ENCODE results near the gene DCAF6. TPM values are rescaled to one million over a fixed set of nuclear protein-coding genes. Genes with fewer than 3 reads are reported as not detected.

The DCAF6 gene
- total and polyA plus RNA-seq, 7 experiments from 2014 or later = 8.4 to 32.7 (median 27.9) TPM

DNA sequence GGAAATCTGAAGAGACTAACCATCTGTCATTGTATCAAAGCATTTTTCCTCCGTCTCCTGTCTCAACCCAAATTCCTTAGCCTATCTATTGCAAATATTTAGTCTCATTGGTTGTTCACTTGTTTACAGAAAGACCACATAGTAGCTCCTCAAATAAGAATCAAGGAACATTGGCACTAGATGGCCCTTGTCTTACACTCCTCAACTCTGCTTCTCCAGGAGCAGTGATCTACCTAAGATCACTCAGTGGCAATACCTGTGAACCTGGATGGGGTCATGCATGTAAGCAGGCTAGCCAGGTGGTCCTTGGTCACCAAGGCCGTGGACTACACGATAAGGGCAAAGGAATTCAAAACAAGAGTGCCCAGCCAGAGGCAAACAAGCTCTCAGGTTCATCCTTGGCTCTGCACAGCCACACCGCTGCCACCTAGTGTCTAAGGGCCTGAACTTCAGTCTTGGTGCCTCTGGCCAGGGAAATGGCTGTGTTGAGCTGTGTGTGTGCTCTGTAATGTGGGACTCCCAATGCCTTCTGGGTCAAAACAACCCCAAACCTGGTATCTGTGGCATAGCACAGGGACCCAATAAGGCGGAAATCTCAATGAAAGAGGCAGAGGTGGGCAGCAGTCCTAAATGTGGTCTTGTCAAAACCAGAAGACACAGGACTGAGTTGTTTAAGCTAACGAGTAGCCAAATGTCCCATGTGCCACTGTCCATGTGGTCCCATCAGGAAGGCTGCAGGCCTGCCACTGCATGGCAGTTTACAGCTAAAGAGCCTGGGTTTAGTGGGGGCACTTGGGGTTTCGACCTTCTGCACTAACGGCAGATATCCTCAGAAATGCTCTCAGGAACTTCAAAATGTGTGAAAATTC, 145.8 kb downstream of the DCAF6 start:
- peak in 8 of 9 donors; percentile 29 to 66 (median 48) for DNase-seq
- Mint-ChIP-seq H3K27ac (peak overlapping the region in 1 of 9 donors; percentile 54), H3K36me3 (peaks cover 0 to 8% (median 0%) of the 10 kb centered on the region in 5 donors), H3K27me3 (no peaks in the 10 kb centered on the region), H3K4me3 (no peak overlapping the region), H3K4me1 (peaks cover 0 to 12% (median 0%) of the 10 kb centered on the region in 7 donors), H3K9me3 (peaks cover 0 to 1% (median 0%) of the 10 kb centered on the region in 11 donors)
- Histone ChIP-seq H3K27ac (ENCODE audit: low read depth, low read length) (no peak overlapping the region), H3K27me3 (ENCODE audit: control insufficient read depth in 2 of 2, insufficient read depth in 2 of 2, low read length in 2 of 2) (no peaks in the 10 kb centered on the region), H3K36me3 (ENCODE audit: control insufficient read depth in 2 of 3, insufficient read depth in 3 of 3, low read length in 3 of 3) (peaks cover 0 to 2% (median 0%) of the 10 kb centered on the region in 3 experiments), H3K4me3 (ENCODE audit: low read length) (no peak overlapping the region), H3K9me3 (ENCODE audit: control insufficient read depth in 2 of 3, low read length in 3 of 3) (no peaks in the 10 kb centered on the region), H3K4me1 (ENCODE audit: control insufficient read depth in 2 of 2, insufficient read depth in 2 of 2, low read length in 2 of 2) (no peaks in the 10 kb centered on the region)
- peak; percentile 83 for ATAC-seq
- CTCF ChIA-PET = interaction anchor here (0.6 to 1.4 kb wide), 6 partner anchors 10 to 482 kb away, joined by 3 to 6 read pairs (median 3); no protein-coding TSS in a partner anchor
- intact Hi-C loops (cut with micrococcal nuclease) = loop anchor here (1.0 to 10.0 kb wide), 7 partner anchors 145 to 477 kb away; partner anchors contain the start of genes DCAF6 (in 2 of the 2), MPC2 (in 1 of the 2) and MPZL1 (in 1 of the 2)
- POLR2A ChIA-PET = no interaction called here

DNA sequence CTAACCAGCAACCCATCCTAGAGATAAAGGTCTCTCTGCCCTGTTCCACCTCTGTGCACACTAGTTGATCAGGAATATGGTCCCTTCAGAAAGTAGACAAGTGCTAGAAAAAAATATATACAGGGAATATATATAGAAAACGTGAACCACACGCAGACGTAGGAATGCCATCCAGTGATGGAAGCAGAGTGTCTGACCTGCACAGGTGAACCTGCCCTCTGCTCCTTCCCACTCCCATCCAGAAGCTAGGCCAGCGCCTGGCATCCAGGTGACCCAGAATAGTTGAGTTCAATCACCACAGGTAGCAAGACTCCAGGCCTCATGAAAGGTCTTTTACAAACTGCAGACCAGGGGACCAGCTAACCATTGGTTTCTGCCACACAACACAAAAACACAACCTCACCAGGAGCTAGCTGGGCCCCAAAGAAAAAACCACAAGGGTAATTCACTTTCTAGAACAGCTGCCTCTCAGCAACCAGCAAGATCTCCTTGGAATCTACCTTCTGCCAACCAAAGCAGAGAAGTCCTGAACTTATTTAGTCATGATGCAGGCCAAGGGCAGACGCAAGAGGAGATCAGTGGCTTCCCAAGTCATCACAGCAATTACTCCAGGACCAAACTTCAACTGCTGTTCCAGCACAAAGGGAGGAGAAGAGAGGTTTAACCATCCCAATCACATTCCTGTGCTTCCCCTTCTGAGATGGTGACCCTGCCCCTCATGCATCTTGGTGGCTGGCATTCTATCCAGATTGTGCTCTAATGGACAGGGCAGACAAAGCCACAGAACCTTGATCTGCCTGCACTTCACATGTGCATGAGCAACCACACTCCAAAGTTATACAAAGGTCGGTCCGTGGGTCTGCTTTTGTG, 147.2 kb downstream of the DCAF6 start:
- no peaks in the 10 kb centered on the region for H3K36me3 Mint-ChIP-seq
- H3K27ac ChIP-seq (ENCODE audit: low read depth, low read length) = no peak overlapping the region

DNA sequence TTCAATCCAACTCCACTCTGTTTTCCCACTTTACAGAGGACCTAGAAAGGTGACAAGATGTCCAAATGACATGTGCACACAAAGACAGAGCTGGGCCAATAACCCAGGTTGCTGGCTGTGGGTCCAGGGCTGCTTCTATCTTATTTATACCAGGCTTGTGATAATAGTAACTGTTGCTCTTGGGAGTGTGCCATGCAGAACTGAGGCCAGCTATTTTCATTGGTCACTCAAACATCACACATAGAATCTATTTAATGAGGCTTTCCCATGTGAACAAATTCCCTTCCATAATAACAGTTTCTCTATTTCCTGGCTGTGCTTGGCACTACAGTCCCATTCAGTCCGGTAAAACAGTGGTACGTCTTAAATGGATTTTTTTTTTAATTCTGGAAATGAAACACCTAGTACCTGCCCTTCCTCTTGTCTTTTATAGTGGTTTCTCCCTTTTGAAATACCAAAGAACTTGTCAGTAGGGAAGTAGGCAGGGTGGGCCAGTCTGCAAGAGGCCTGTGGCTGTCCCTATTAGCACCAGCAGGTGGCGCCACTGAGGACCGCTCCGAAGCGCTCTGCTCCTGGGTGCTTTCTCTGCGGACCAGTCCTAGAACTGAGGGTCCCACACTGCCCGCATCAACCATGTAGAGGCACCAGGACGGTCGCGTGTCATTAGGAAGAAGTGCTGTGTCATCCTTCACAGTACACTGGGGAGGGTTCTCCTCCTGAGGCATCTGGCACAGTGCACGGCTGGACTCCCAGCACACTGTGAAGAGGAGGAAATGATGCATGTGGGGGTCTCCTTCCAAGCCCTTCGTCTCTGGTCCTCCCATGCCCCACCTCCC, 148.1 kb downstream of the DCAF6 start:
- DNase-seq (peak; percentile 13 to 68 (median 44)), ATAC-seq (peak; percentile 70)
- H3K36me3 Mint-ChIP-seq = no peaks in the 10 kb centered on the region
- Histone ChIP-seq H3K4me3 (ENCODE audit: low read length) (no peak overlapping the region), H3K36me3 (ENCODE audit: control insufficient read depth in 2 of 3, insufficient read depth in 3 of 3, low read length in 3 of 3) (no peaks in the 10 kb centered on the region), H3K4me1 (ENCODE audit: control insufficient read depth in 2 of 2, insufficient read depth in 2 of 2, low read length in 2 of 2) (no peaks in the 10 kb centered on the region), H3K27ac (ENCODE audit: low read depth, low read length) (no peak overlapping the region), H3K27me3 (ENCODE audit: control insufficient read depth in 2 of 2, insufficient read depth in 2 of 2, low read length in 2 of 2) (no peaks in the 10 kb centered on the region), H3K9me3 (ENCODE audit: control insufficient read depth in 2 of 3, low read length in 3 of 3) (no peaks in the 10 kb centered on the region)
- ChIA-PET POLR2A (no interaction called here), CTCF (interaction anchor here (0.6 to 0.7 kb wide), 3 partner anchors 15 to 165 kb away, joined by 4 to 5 read pairs (median 4); no protein-coding TSS in a partner anchor)
- intact Hi-C loops (cut with micrococcal nuclease) = loop anchor here (1.0 to 10.0 kb wide), 8 partner anchors 60 to 480 kb away; partner anchors contain the start of genes DCAF6 (in 1 of the 2), MPC2 (in 1 of the 2) and MPZL1 (in 1 of the 2)
- no peak overlapping the region for H3K27ac Mint-ChIP-seq
- peak overlapping the region in 6 of 10 donors; percentile 10 to 53 (median 32) for H3K4me3 Mint-ChIP-seq
- H3K27me3 Mint-ChIP-seq = peaks cover 0 to 4% (median 0%) of the 10 kb centered on the region in 5 donors
- H3K9me3 Mint-ChIP-seq = no peaks in the 10 kb centered on the region
- H3K4me1 Mint-ChIP-seq = peaks cover 0 to 12% (median 0%) of the 10 kb centered on the region in 7 donors

More for the DNA sequence above, 147.2 kb downstream of the DCAF6 start:
- POLR2A ChIA-PET = no interaction called here
- Mint-ChIP-seq H3K4me1 (peaks cover 0 to 12% (median 0%) of the 10 kb centered on the region in 7 donors), H3K4me3 (no peak overlapping the region), H3K27ac (no peak overlapping the region), H3K27me3 (peaks cover 0 to 4% (median 0%) of the 10 kb centered on the region in 5 donors), H3K9me3 (no peaks in the 10 kb centered on the region)
- intact Hi-C loops (cut with micrococcal nuclease) = loop anchor here (1.0 to 10.0 kb wide), 9 partner anchors 61 to 479 kb away; partner anchors contain the start of genes DCAF6 (in 1 of the 2), MPC2 (in 1 of the 2) and MPZL1 (in 1 of the 2)
- Histone ChIP-seq H3K27me3 (ENCODE audit: control insufficient read depth in 2 of 2, insufficient read depth in 2 of 2, low read length in 2 of 2) (no peaks in the 10 kb centered on the region), H3K4me3 (ENCODE audit: low read length) (no peak overlapping the region), H3K4me1 (ENCODE audit: control insufficient read depth in 2 of 2, insufficient read depth in 2 of 2, low read length in 2 of 2) (no peaks in the 10 kb centered on the region), H3K36me3 (ENCODE audit: control insufficient read depth in 2 of 3, insufficient read depth in 3 of 3, low read length in 3 of 3) (no peaks in the 10 kb centered on the region), H3K9me3 (ENCODE audit: control insufficient read depth in 2 of 3, low read length in 3 of 3) (no peaks in the 10 kb centered on the region)
- DNase-seq (no peak), ATAC-seq (no peak)
- CTCF ChIA-PET = interaction anchor here (0.6 to 0.7 kb wide), 4 partner anchors 14 to 116 kb away, joined by 3 to 5 read pairs (median 4); no protein-coding TSS in a partner anchor

DNA sequence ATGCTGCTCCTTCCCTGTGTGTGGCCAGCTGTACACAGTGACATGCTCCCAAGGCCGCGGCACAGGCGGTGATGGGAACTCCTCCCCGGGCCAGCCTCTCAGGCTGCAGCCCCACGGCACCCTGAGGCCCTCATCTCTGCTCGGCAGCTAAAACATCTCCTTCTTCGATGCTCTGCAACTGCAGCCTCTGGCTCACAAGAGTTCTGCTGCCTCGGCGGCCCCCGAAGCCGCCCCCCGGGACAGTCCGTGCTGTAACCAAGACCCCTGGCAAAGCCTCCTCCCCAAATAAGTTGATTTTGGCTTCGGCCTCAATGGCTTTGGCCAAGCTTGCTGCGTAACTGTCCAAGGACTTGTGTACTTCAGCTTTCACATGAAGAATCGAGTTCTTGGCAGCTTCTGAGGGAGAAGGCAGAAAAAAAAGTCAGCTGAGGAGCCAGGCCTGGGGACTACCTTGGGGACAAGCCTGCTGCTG, 149.0 kb downstream of the DCAF6 start:
- Histone ChIP-seq H3K36me3 (ENCODE audit: control insufficient read depth in 2 of 3, insufficient read depth in 3 of 3, low read length in 3 of 3) (no peaks in the 10 kb centered on the region), H3K27ac (ENCODE audit: low read depth, low read length) (no peak overlapping the region), H3K27me3 (ENCODE audit: control insufficient read depth in 2 of 2, insufficient read depth in 2 of 2, low read length in 2 of 2) (no peaks in the 10 kb centered on the region), H3K4me1 (ENCODE audit: control insufficient read depth in 2 of 2, insufficient read depth in 2 of 2, low read length in 2 of 2) (no peaks in the 10 kb centered on the region), H3K4me3 (ENCODE audit: low read length) (no peak overlapping the region), H3K9me3 (ENCODE audit: control insufficient read depth in 2 of 3, low read length in 3 of 3) (no peaks in the 10 kb centered on the region)
- no peak for DNase-seq
- intact Hi-C loops (cut with micrococcal nuclease) = loop anchor here (2.0 to 10.0 kb wide), 4 partner anchors 59 to 481 kb away; no protein-coding TSS in a partner anchor
- ATAC-seq = no peak
- no peaks in the 10 kb centered on the region for H3K9me3 Mint-ChIP-seq
- no peaks in the 10 kb centered on the region for H3K36me3 Mint-ChIP-seq
- peaks cover 0 to 12% (median 0%) of the 10 kb centered on the region in 7 donors for H3K4me1 Mint-ChIP-seq
- no peak overlapping the region for H3K27ac Mint-ChIP-seq
- peaks cover 0 to 4% (median 0%) of the 10 kb centered on the region in 5 donors for H3K27me3 Mint-ChIP-seq
- ChIA-PET CTCF (interaction anchor here (0.6 kb wide), 2 partner anchors 36 to 166 kb away, joined by 3 to 4 read pairs; no protein-coding TSS in a partner anchor), POLR2A (no interaction called here)
- peak overlapping the region in 2 of 10 donors; percentile 10 to 15 for H3K4me3 Mint-ChIP-seq

DNA sequence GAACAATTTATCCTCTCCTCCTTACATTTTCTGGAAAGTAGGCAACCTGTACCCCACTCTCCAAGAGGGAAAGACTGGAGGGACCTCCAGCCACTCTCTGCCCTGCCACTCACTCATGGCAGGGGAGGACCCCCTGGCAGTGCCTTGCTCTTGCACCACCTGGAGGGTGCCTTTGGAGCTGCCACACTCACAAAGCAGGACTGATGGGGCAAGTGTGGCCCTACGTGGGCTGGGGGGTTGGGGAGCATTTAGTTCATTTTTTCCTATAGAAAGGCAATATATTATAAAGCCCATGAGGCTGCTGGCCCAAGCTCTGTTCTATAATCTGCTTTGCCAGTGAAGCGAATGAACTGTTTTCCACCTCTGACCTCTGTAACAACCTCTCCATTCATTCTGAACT, 150.0 kb downstream of the DCAF6 start:
- H3K4me3 Mint-ChIP-seq = no peak overlapping the region
- no peak overlapping the region for H3K27ac Mint-ChIP-seq
- POLR2A ChIA-PET = no interaction called here
- Histone ChIP-seq H3K4me1 (ENCODE audit: control insufficient read depth in 2 of 2, insufficient read depth in 2 of 2, low read length in 2 of 2) (no peaks in the 10 kb centered on the region), H3K9me3 (ENCODE audit: control insufficient read depth in 2 of 3, low read length in 3 of 3) (no peaks in the 10 kb centered on the region), H3K27me3 (ENCODE audit: control insufficient read depth in 2 of 2, insufficient read depth in 2 of 2, low read length in 2 of 2) (no peaks in the 10 kb centered on the region), H3K27ac (ENCODE audit: low read depth, low read length) (no peak overlapping the region), H3K36me3 (ENCODE audit: control insufficient read depth in 2 of 3, insufficient read depth in 3 of 3, low read length in 3 of 3) (no peaks in the 10 kb centered on the region), H3K4me3 (ENCODE audit: low read length) (no peak overlapping the region)
- H3K27me3 Mint-ChIP-seq = peaks cover 0 to 4% (median 0%) of the 10 kb centered on the region in 5 donors
- H3K4me1 Mint-ChIP-seq = peaks cover 0 to 12% (median 0%) of the 10 kb centered on the region in 7 donors
- no peaks in the 10 kb centered on the region for H3K9me3 Mint-ChIP-seq
- H3K36me3 Mint-ChIP-seq = no peaks in the 10 kb centered on the region
- no peak for ATAC-seq
- CTCF ChIA-PET = no interaction called here
- intact Hi-C loops (cut with micrococcal nuclease) = loop anchor here in 1 of 2 donors (10.0 kb wide), 2 partner anchors 282 to 482 kb away; no protein-coding TSS in a partner anchor
- no peak for DNase-seq
